IPS DF 19.7 (cell line): ENCODE results near the gene WFDC10B.
"Not testable (repeated sequence)": the region's sequence is repeated elsewhere in the genome, so short reads cannot be mapped to it uniquely, and the experiment has no call there.

ENCODE experiments used
- DNase-seq: peaks from one replicate; pipeline ENCODE4 v3.0.0-alpha.2; 2013; ENCODE audit warnings: low read depth, low spot score

The WFDC10B gene

GRCh38 chr20:45647441-45648050 is 57.3 kb downstream of the WFDC10B start:
- no peak for DNase-seq

GRCh38 chr20:45646875-45647274 is 57.9 kb downstream of the WFDC10B start:
- no peak for DNase-seq

- not testable (repeated sequence) for DNase-seq
Observed at GRCh38 chr20:45645869-45646268, 59.0 kb downstream of the WFDC10B start.

GRCh38 chr20:45641076-45641475 is 63.7 kb downstream of the WFDC10B start:
- DNase-seq, result not testable (repeated sequence)

- no peak for DNase-seq
Observed at GRCh38 chr20:45639687-45640086, 65.1 kb downstream of the WFDC10B start.

GRCh38 chr20:45636513-45636912 is 68.3 kb downstream of the WFDC10B start:
- no peak for DNase-seq
